Activated CD8-positive, alpha-beta T cell treated with anti-CD3 and anti-CD28 coated beads for 36 hours (primary cell): Measurements from ENCODE around the gene CIDEB. TPM values are rescaled to one million over a fixed set of nuclear protein-coding genes. Genes with fewer than 3 reads are reported as not detected.

Experiments used
- ATAC-seq: fragments of 200-7000 bp; cut with Tn5 transposase; one replicate; pipeline ENCODE4 v1.10.0; 2021; ENCODE audit warnings: mild to moderate bottlenecking, moderate library complexity
- CTCF ChIA-PET: fragments of 350-600 bp; sonication (Branson Sonifier 250); formaldehyde crosslinking; loops from one replicate; lab custom pipeline; 2021; ENCODE audit warnings: antibody characterized with exemption; lab: Charles Lee
- POLR2A ChIA-PET: fragments of 350-600 bp; sonication (Branson Sonifier 250); formaldehyde crosslinking; loops from one replicate; lab custom pipeline; 2021; ENCODE audit warnings: antibody characterized with exemption; lab: Charles Lee
- DNase-seq: peaks from one replicate; pipeline ENCODE4 v3.0.0-alpha.2; 2020
- H3K27ac Mint-ChIP-seq: one replicate; pipeline ENCODE4 v1.8.0; 2021; ENCODE audit warnings: mild to moderate bottlenecking, mixed read lengths
- H3K27me3 Mint-ChIP-seq: one replicate; pipeline ENCODE4 v1.8.0; 2021; ENCODE audit warnings: mixed read lengths
- H3K36me3 Mint-ChIP-seq: one replicate; pipeline ENCODE4 v1.8.0; 2021; ENCODE audit warnings: low read depth, mixed read lengths
- H3K4me1 Mint-ChIP-seq: one replicate; pipeline ENCODE4 v1.8.0; 2021; ENCODE audit warnings: low read depth, mixed read lengths
- H3K4me3 Mint-ChIP-seq: one replicate; pipeline ENCODE4 v1.8.0; 2021; ENCODE audit warnings: mild to moderate bottlenecking, moderate library complexity, mixed read lengths
- H3K9me3 Mint-ChIP-seq: one replicate; pipeline ENCODE4 v1.8.0; 2021; ENCODE audit warnings: mixed read lengths
- intact Hi-C: fragments of 100-400 bp; cut with micrococcal nuclease; formaldehyde crosslinking; loops from one replicate; pipeline ENCODE4 v1.10.0; 2022
- total RNA-seq, 2 experiments: library from RNA; stranded (reverse); gene quantifications; one replicate each; pipeline ENCODE4 v1.2.3, GENCODE V29; 2021
- TF ChIP-seq, protein P1 (sequence below): fragments of 200-600 bp; IDR thresholded peaks from one replicate; pipeline ENCODE4 v1.8.0; 2022; ENCODE audit warnings: antibody characterized with exemption, mild to moderate bottlenecking

Gene CIDEB
- total RNA-seq, 2 experiments from 2014 or later, result 12.1 to 13.6 TPM

DNA sequence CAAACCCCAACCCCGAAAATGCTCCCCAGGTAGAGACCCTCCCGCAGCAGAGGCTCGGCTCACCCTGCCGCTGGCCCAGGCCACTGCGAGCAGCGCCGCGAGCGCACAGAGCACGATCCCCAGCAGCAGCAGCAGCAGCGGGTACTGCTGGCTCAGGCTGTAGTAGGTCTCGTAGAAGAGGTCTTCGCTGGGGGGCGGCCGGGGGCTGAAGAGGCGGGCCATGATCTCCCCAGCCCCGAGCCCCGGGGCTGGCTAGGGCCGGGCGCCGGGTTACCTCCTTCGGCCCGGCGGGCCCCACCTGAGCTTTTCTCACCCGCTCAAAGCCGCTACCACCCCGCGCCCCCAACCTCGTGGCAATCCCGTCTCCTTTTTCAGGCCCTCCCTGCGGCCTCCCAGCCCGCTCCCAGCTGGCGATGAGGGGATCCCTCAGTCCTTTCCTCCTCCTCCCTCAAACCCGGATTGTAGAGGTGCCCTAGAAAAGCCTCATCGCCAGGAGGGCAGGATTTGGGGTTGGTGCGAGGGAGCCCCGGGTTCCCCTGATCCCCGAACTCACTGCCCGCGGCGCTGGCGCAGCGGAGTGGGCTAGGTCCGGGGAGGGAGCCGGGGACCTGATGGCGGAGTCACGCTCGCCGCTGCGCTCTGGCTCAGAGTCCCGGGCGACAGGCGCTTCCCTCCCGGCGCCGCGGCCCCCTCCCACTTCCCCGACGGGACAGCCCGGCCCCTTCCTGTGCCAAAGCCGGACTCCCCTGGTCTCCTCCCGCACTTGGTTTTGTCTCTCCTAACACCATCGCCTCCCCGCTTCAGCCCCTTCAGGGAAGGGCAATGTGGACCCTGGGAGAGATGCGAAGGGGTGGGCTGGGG is 26.9 kb upstream of the CIDEB start, which contains the start of gene ADCY4:
TSS of gene ADCY4 (minus strand) at position 641 of the 861 bp plus-strand sequence. CDS start at position 222, 419 bp downstream.
- TF ChIP-seq, protein P1, sequence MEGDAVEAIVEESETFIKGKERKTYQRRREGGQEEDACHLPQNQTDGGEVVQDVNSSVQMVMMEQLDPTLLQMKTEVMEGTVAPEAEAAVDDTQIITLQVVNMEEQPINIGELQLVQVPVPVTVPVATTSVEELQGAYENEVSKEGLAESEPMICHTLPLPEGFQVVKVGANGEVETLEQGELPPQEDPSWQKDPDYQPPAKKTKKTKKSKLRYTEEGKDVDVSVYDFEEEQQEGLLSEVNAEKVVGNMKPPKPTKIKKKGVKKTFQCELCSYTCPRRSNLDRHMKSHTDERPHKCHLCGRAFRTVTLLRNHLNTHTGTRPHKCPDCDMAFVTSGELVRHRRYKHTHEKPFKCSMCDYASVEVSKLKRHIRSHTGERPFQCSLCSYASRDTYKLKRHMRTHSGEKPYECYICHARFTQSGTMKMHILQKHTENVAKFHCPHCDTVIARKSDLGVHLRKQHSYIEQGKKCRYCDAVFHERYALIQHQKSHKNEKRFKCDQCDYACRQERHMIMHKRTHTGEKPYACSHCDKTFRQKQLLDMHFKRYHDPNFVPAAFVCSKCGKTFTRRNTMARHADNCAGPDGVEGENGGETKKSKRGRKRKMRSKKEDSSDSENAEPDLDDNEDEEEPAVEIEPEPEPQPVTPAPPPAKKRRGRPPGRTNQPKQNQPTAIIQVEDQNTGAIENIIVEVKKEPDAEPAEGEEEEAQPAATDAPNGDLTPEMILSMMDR, result no peak
- H3K9me3 Mint-ChIP-seq, result no peaks in the 10 kb centered on the region
- H3K4me1 Mint-ChIP-seq, result peaks cover 40% of the 10 kb centered on the region
- H3K4me3 Mint-ChIP-seq, result peak within 1 kb of the TSS; percentile 52
- H3K27me3 Mint-ChIP-seq, result peaks cover 29% of the 10 kb centered on the region
- intact Hi-C loops, result loop anchor here (5.0 kb wide), 1 partner anchor 38 kb away; no protein-coding TSS in a partner anchor
- peaks cover 3% of the 10 kb centered on the region for H3K36me3 Mint-ChIP-seq
- POLR2A ChIA-PET, result interaction anchor here (1.9 to 8.5 kb wide), 4 partner anchors 31 to 107 kb away, joined by 10 to 82 read pairs (median 12); partner anchors contain the start of genes CBLN3, KHNYN and SDR39U1
- no peak within 1 kb of the TSS for H3K27ac Mint-ChIP-seq
- DNase-seq (peak; percentile 37), ATAC-seq (no peak)
- CTCF ChIA-PET, result interaction anchor here (0.7 to 12.7 kb wide), 24 partner anchors 11 to 125 kb away, joined by 3 to 454 read pairs (median 13); partner anchors contain the start of genes CBLN3, CIDEB, KHNYN and LTB4R

DNA sequence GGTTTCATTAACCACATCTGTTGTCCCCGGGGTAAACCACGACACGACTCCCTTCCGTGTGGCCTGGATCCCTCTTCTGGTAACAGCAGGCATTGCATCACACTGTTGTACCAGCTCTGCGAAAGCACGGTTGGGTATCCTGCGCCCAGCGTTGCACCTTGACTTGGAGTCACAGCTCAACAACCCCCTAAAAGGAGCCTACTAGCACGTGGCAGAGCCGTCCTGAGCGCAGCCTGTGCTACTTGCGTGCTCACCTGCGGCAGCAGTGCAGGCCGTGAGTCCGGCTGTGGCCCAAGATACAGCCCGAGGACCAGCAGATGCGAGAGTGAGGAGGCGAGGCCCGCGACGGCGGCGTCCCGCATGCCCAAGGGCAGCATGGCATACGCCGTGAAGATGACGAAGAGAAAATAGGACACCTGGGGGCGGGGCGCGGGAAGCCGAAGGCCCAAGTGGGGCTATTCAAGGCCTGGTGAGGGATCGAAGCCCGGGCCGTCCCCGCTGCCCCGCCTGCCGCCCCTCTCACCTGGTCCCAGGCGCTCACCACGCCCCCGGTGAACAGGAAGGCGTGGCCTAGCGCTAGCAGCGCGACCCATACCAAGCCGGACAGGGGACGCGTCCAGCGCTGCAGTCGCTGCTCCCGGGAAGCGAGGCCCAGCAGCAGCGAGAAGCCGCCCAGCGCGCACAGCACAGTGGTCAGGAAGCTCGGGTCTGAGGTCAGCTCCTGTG is 24.7 kb upstream of the CIDEB start:
- Mint-ChIP-seq H3K4me1 (peaks cover 43% of the 10 kb centered on the region), H3K9me3 (no peaks in the 10 kb centered on the region), H3K36me3 (peaks cover 3% of the 10 kb centered on the region), H3K27ac (no peak overlapping the region), H3K4me3 (peak overlapping the region; percentile 68), H3K27me3 (peaks cover 29% of the 10 kb centered on the region)
- ChIA-PET POLR2A (interaction anchor here (0.6 to 8.5 kb wide), 8 partner anchors 14 to 237 kb away, joined by 3 to 82 read pairs (median 8); partner anchors contain the start of genes CBLN3, KHNYN, LTB4R and SDR39U1), CTCF (interaction anchor here (0.6 to 12.7 kb wide), 35 partner anchors 8 to 218 kb away, joined by 3 to 454 read pairs (median 6); partner anchors contain the start of genes CBLN3, CIDEB, DCAF11 and DHRS1)
- ATAC-seq (peak; percentile 87), DNase-seq (peak; percentile 93)
- TF ChIP-seq, protein P1, result peak; percentile 82
- intact Hi-C loops, result loop anchor here (1.0 kb wide), 1 partner anchor 99 kb away; no protein-coding TSS in a partner anchor

- Mint-ChIP-seq H3K4me1 (peaks cover 47% of the 10 kb centered on the region), H3K27ac (no peak overlapping the region), H3K9me3 (no peaks in the 10 kb centered on the region), H3K36me3 (peaks cover 3% of the 10 kb centered on the region), H3K4me3 (peak overlapping the region; percentile 68), H3K27me3 (peaks cover 29% of the 10 kb centered on the region)
- ChIA-PET CTCF (interaction anchor here (0.7 to 12.7 kb wide), 16 partner anchors 8 to 109 kb away, joined by 3 to 454 read pairs (median 22); partner anchors contain the start of genes CBLN3, CIDEB, KHNYN and LTB4R), POLR2A (interaction anchor here (0.9 to 8.5 kb wide), 4 partner anchors 33 to 236 kb away, joined by 3 to 82 read pairs (median 4); partner anchors contain the start of genes CBLN3, DHRS1, KHNYN and NOP9)
- ATAC-seq (no peak), DNase-seq (no peak)
- TF ChIP-seq, protein P1, result no peak
- intact Hi-C loops, result loop anchor here (1.0 kb wide), 1 partner anchor 100 kb away; no protein-coding TSS in a partner anchor
Measured at GRCh38 chr14:24331731-24332267, 24.0 kb upstream of the CIDEB start.

DNA sequence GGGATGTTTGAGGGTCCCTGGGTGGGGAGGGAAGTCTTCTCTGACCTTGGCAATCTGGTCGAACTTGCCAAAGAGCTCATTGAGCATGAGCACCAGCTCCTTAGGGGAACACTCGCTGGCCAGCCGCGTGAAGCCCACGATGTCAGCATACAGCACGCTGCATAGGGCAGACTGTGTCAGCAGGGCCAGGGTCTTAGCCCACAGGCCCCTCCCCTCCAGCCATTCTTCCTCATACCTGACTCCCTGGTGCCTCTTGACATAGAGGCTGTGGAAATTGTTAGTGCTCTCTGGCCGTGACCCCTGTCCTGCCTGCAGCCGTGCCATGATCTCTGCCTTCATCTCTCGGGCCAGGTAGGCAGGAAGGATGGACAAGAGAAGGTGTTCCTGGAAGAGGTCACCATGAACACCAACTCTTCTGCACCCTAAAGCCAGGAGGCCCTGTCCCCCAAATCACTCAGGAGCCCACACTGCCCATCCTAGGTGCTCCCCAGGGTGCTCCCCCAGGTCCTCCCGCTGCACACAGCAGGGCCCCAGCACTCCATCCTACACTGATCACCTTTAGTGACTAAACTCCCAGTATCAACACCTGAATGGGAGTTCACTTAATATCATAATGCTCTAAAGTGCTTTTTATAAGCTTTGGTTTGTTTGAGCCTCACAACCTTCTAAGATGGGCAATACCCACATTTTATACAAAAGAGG is 23.3 kb upstream of the CIDEB start:
- CTCF ChIA-PET, result interaction anchor here (1.3 to 12.7 kb wide), 8 partner anchors 9 to 105 kb away, joined by 3 to 454 read pairs (median 79); partner anchors contain the start of genes CBLN3, CIDEB, KHNYN and LTB4R
- no peak for ATAC-seq
- Mint-ChIP-seq H3K9me3 (no peaks in the 10 kb centered on the region), H3K27ac (no peak overlapping the region), H3K36me3 (peaks cover 3% of the 10 kb centered on the region), H3K4me1 (peaks cover 47% of the 10 kb centered on the region), H3K4me3 (no peak overlapping the region), H3K27me3 (peaks cover 29% of the 10 kb centered on the region)
- TF ChIP-seq, protein P1, result no peak
- no peak for DNase-seq
- POLR2A ChIA-PET, result interaction anchor here (0.7 to 8.5 kb wide), 4 partner anchors 32 to 236 kb away, joined by 3 to 82 read pairs (median 3); partner anchors contain the start of genes CBLN3, DHRS1, KHNYN and NOP9
- intact Hi-C loops, result no loop called here
